ENCODE measurements around the gene CXCL1. TPM values are rescaled to one million over a fixed set of nuclear protein-coding genes. Genes with fewer than 3 reads are reported as not detected.
"Not testable (repeated sequence)": the region's sequence is repeated elsewhere in the genome, so short reads cannot be mapped to it uniquely, and the experiment has no call there.

Gene CXCL1
- total RNA-seq, 1 donor from 2014 or later: 8.2 TPM

- DNase-seq (no peak), ATAC-seq (no peak)
- Histone ChIP-seq H3K4me3 (no peak overlapping the region), H3K36me3 (no peaks in the 10 kb centered on the region), H3K27ac (no peak overlapping the region), H3K9me3 (no peaks in the 10 kb centered on the region), H3K4me1 (peaks cover 24% of the 10 kb centered on the region), H3K27me3 (no peaks in the 10 kb centered on the region)
- TF ChIP-seq CTCF (IDR thresholded peaks at IDR 0.05): no peak
- intact Hi-C loops (cut with DNase I): no loop called here
These were observed 26.3 kb downstream of the CXCL1 start for GRCh38 chr4:73895201-73896175.

- Histone ChIP-seq H3K4me1 (peaks cover 22% of the 10 kb centered on the region), H3K9me3 (no peaks in the 10 kb centered on the region), H3K27ac (no peak overlapping the region), H3K36me3 (no peaks in the 10 kb centered on the region), H3K27me3 (no peaks in the 10 kb centered on the region), H3K4me3 (no peak overlapping the region)
- no peak for TF ChIP-seq CTCF (IDR thresholded peaks at IDR 0.05)
- intact Hi-C loops (cut with DNase I): no loop called here
- DNase-seq (no peak), ATAC-seq (no peak)
These were observed 27.2 kb downstream of the CXCL1 start for GRCh38 chr4:73896416-73896815.

GRCh38 chr4:73897380-73898136 is 28.4 kb downstream of the CXCL1 start:
- Histone ChIP-seq H3K4me3 (no peak overlapping the region), H3K27me3 (no peaks in the 10 kb centered on the region), H3K4me1 (peaks cover 11% of the 10 kb centered on the region), H3K27ac (no peak overlapping the region), H3K9me3 (no peaks in the 10 kb centered on the region), H3K36me3 (no peaks in the 10 kb centered on the region)
- DNase-seq (no peak), ATAC-seq (no peak)
- intact Hi-C loops (cut with DNase I): no loop called here
- no peak for TF ChIP-seq CTCF (IDR thresholded peaks at IDR 0.05)

GRCh38 chr4:73899338-73899737 is 30.1 kb downstream of the CXCL1 start:
- ATAC-seq; H3K27me3 ChIP-seq; H3K9me3 ChIP-seq; H3K36me3 ChIP-seq; H3K4me1 ChIP-seq; intact Hi-C loops (cut with DNase I); H3K27ac ChIP-seq; DNase-seq; H3K4me3 ChIP-seq: not testable (repeated sequence)

GRCh38 chr4:73901031-73901430 is 31.8 kb downstream of the CXCL1 start:
- Histone ChIP-seq H3K4me1 (no peaks in the 10 kb centered on the region), H3K36me3 (no peaks in the 10 kb centered on the region), H3K9me3 (no peaks in the 10 kb centered on the region), H3K4me3 (no peak overlapping the region), H3K27ac (no peak overlapping the region), H3K27me3 (no peaks in the 10 kb centered on the region)
- intact Hi-C loops (cut with DNase I): no loop called here
- ATAC-seq (no peak), DNase-seq (no peak)
- no peak for TF ChIP-seq CTCF (IDR thresholded peaks at IDR 0.05)

Data from upper lobe of right lung (tissue), 1 donor.